ENCODE data around the gene OBSCN.
A peak's percentile ranks its signal among the peaks of the same experiment; 100 is the strongest.
"Not testable (repeated sequence)": the region's sequence is repeated elsewhere in the genome, so short reads cannot be mapped to it uniquely, and the experiment has no call there.

Gene OBSCN

GRCh38 chr1:228234921-228235320, 27.1 kb downstream of the OBSCN start:
- peak; percentile 17 for FAIRE-seq

GRCh38 chr1:228236744-228237143, 28.9 kb downstream of the OBSCN start:
- no peak for FAIRE-seq

- no peak for FAIRE-seq
These were observed 30.2 kb downstream of the OBSCN start for GRCh38 chr1:228238007-228238406.

GRCh38 chr1:228238461-228238860, 30.6 kb downstream of the OBSCN start:
- no peak for FAIRE-seq

- FAIRE-seq, result no peak
These were observed 32.8 kb downstream of the OBSCN start for GRCh38 chr1:228240411-228241240.

GRCh38 chr1:228241259-228241658, 33.4 kb downstream of the OBSCN start:
- no peak for FAIRE-seq

- FAIRE-seq, result no peak
These were observed 34.6 kb downstream of the OBSCN start for GRCh38 chr1:228242409-228242808.

- FAIRE-seq, result no peak
These were observed 35.2 kb downstream of the OBSCN start for GRCh38 chr1:228243093-228243492.

GRCh38 chr1:228243989-228244388, 36.1 kb downstream of the OBSCN start:
- FAIRE-seq, result peak; percentile 57

GRCh38 chr1:228245111-228245510, 37.3 kb downstream of the OBSCN start:
- FAIRE-seq, result no peak

GRCh38 chr1:228246216-228246900, 38.5 kb downstream of the OBSCN start:
- no peak for FAIRE-seq

- no peak for FAIRE-seq
These were observed 41.9 kb downstream of the OBSCN start for GRCh38 chr1:228249513-228250305.

GRCh38 chr1:228252476-228252875, 44.6 kb downstream of the OBSCN start:
- not testable (repeated sequence) for FAIRE-seq

GRCh38 chr1:228256626-228257375, 49.0 kb downstream of the OBSCN start:
- FAIRE-seq, result no peak

GRCh38 chr1:228258486-228258885, 50.6 kb downstream of the OBSCN start:
- no peak for FAIRE-seq

- no peak for FAIRE-seq
These were observed 51.6 kb downstream of the OBSCN start for GRCh38 chr1:228259368-228259894.

- FAIRE-seq, result no peak
These were observed 52.1 kb downstream of the OBSCN start for GRCh38 chr1:228259951-228260350.

GRCh38 chr1:228261706-228262105, 53.9 kb downstream of the OBSCN start:
- FAIRE-seq, result no peak

- FAIRE-seq, result no peak
These were observed 54.6 kb downstream of the OBSCN start for GRCh38 chr1:228262475-228262874.

- FAIRE-seq, result no peak
These were observed 55.8 kb downstream of the OBSCN start for GRCh38 chr1:228263636-228264035.

GRCh38 chr1:228264090-228264829, 56.4 kb downstream of the OBSCN start:
- no peak for FAIRE-seq

- FAIRE-seq, result peak; percentile 59
These were observed 57.3 kb downstream of the OBSCN start for GRCh38 chr1:228265167-228265566.

Measured in G401.6 (cell line).